Measurements from ENCODE around the gene CNTNAP5.

Gene CNTNAP5

GRCh38 chr2:124482044-124482443 lies 457.0 kb downstream of the CNTNAP5 start:
- no peak for DNase-seq

DNA sequence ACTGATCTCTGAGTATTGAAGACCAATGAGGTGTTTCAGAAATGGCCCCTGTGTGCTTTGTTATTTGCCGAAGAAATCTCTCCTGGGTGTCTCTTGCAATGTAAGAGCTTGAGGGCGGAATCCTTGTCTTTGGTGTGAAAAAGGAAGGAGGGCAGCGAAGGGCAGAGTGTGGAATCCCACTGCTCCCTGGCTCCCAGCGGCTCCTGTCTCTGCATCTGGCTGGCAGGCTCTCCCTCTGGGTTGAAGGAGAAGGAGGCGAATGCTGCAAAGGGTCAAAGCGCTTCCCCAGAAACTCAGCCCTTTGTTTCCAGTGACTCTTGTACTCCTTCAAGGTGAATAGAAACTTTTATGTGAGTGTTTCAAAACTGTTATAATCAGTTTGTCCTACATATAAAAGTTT lies 457.5 kb downstream of the CNTNAP5 start:
- no peak for DNase-seq

DNA sequence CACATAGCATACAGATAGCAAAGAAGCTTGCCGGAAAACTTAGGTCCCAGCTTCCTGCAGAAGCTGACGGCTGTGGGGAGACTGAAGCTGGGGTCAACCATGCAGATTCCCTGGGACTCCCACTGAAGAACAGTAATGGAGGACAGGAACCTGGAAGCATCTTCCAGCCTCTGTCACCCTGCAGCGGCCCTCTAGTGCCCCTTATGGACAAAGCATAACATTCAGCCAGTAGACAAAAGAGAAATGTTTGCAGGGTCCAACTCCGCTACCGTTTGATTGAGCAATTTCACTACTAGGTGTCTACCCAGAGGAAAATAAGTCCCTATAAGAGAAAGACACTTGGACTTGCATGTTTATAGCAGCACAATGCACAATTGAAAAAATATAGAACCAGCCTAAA lies 460.6 kb downstream of the CNTNAP5 start:
- no peak for DNase-seq

DNA sequence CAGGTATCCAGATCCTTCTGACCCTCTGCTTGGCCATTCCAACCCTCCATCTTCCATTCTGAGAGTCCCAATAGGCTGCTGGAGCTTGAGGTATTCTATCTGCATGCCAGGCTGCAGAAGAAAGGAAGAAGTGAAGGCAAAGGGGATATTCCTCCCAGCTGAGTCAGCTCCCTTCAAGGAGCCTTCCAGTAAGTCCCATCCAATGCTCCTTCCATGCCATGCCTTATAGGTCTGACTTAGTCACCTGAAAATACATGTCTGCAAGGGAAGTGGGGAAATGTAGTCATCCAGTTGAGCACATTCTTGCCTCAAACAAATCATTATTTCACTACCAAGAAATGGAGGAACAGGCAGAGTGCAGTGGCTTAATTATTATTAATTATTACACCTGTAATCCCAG lies 464.6 kb downstream of the CNTNAP5 start:
- DNase-seq, result no peak

DNA sequence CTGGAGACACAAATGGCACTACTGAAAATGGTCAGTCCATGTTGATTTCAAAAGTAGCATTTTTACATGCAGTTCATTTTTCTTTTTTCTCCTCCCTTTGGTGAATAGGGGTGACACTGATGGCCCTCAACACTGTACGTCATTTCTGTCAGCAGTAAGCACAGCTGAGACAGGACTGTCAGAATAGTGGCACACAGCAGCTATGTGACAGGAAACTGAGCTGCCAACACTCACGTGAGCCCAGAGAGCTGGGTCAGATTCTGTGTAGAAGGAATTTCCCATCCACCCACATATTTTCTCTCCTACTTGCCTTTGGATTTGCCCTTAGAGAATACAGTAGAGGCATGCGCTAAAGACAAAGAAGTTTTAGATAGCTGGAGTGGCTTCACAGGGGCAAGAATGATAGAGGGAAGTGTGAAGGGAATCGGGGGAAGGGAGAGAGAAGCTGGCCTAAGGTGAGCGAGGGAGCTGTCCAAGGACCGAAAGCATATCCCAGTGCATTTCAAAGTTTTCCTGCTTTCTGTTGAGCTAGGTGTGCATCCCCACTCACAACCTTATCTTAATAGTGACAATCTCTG lies 476.6 kb downstream of the CNTNAP5 start:
- DNase-seq, result no peak

- no peak for DNase-seq
Observed at GRCh38 chr2:124514236-124514635, 489.1 kb downstream of the CNTNAP5 start.

DNA sequence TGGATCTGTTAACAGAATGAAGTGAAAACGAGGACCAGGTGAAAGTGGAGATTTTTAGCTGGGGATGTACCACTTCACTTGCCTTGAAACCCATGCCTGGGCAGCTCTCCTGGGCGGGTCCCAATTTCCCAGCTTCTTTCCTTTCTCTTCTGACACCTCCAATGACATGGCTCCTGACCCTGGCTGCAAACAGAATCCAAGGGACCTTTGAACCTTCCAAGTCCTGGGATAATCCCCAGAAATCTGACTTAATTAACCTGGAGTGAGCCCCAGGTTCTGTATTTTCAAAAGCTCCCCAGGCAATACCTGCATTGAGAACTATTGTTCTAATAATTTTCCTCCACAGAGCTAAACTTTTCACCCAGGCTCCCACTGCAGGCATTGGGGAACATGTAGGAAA lies 495.9 kb downstream of the CNTNAP5 start:
- no peak for DNase-seq

DNA sequence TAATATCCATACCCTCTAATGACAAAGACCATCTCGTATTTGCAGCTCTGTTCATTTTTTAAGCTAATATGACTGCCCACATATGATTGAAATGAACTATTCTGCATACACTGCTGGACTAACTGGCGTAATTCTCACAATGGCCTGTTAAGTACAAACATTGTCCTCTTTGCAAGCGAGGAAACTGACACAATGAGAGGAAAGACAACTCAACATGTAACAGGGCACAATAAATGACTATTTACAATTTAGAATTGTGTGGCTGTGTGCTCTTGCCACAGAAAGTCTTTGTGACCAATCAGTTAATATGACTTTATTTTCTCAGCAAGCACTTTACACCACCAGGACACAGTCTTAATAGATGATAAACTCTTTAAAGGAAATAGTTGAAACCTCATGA lies 498.0 kb downstream of the CNTNAP5 start:
- DNase-seq, result no peak

- no peak for DNase-seq
Observed at GRCh38 chr2:124524155-124524915, 499.2 kb downstream of the CNTNAP5 start.

- DNase-seq, result no peak
Observed at GRCh38 chr2:124526221-124526620, 501.1 kb downstream of the CNTNAP5 start.

DNA sequence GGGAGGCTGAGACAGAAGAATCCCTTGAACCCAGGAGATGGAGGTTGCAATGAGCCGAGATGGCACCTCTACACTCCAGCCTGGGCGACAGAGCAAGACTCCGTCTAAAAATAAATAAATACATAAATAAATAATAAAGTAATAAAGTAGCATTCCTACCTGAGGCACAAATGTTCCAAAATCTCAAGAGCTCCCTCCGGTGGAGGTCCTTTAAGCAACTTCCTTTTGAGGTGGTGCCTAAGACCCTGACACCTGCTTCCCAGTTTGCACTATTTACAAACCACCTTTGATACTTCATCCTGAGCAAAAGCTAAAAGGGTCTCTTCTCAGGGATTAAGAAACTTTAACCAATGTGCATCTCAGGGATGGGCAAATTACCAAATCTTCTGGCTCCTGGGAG lies 505.1 kb downstream of the CNTNAP5 start:
- no peak for DNase-seq

- DNase-seq, result no peak
Observed at GRCh38 chr2:124533226-124533954, 508.3 kb downstream of the CNTNAP5 start.

GRCh38 chr2:124534028-124534427 lies 508.9 kb downstream of the CNTNAP5 start:
- DNase-seq, result no peak

DNA sequence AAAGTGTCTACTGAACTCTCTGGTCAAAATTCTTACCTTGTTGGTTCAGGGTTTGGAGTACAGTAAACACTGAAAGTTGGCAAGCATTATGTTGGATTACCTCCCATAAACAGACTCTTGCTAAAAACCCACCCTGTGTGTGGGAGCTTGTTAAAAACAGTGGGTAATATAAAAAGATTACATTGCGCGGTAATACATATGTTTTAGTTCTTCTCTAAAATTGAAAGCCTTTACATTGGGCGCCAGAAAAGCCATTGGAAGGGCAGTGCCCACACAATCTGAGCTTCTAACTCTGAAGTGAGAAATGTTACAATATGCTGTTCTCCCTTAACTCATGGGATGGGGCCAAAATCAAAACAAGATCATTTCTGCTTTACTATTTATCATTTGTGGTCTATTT lies 510.7 kb downstream of the CNTNAP5 start:
- DNase-seq, result no peak

GRCh38 chr2:124536591-124536990 lies 511.5 kb downstream of the CNTNAP5 start:
- no peak for DNase-seq

DNA sequence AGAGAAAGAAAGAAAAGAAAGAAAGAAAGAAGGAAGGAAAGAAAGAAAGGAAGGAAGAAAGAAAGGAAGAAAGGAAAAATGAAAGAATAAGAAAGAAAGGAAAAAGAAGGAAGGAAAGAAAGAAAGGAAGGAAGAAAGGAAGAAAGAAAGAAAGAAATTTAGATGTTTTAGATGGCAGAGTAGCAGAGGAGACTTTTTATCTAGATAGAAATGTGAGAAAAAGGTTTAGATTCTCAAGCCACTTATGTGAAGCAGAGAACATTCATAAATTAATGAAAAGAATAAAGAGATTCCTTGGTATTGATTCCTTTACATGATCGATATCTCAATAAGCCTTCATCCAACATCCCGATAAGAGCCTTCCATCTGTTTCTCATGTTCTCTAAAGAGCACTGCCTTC lies 513.5 kb downstream of the CNTNAP5 start:
- no peak for DNase-seq

GRCh38 chr2:124540805-124541204 lies 515.7 kb downstream of the CNTNAP5 start:
- DNase-seq, result no peak

GRCh38 chr2:124542932-124543640 lies 518.0 kb downstream of the CNTNAP5 start:
- no peak for DNase-seq

- no peak for DNase-seq
Observed at GRCh38 chr2:124547700-124548099, 522.6 kb downstream of the CNTNAP5 start.

DNA sequence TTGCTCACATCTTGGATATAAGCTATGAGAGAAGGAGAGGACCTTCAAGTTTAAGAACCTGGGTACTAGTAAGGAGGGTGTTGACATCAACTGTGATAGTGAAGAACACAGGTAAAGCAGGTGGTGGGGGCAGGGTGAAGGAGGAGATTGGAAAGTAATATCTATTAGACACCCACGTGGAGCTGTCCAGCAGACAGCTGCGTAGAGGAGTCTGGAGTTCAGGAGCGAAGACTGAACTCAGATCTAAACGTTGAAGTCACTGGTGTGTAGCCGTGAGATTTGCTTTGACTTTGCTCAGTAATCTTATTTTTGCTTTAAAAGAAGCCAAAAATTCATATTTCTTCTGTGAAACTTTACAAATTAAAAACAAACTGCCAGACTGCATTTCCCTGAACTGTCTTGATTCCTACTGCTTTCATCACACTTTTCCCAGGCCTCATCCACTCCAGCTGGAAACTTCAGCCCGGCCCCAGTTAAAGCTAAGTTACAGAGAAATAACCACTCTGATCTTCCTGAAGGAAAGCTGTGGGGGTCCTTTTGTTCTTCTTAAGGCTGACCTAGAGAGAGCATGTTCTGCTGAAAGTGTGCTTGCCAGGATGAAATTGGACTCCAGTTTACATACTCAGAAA lies 533.3 kb downstream of the CNTNAP5 start:
- no peak for DNase-seq

DNA sequence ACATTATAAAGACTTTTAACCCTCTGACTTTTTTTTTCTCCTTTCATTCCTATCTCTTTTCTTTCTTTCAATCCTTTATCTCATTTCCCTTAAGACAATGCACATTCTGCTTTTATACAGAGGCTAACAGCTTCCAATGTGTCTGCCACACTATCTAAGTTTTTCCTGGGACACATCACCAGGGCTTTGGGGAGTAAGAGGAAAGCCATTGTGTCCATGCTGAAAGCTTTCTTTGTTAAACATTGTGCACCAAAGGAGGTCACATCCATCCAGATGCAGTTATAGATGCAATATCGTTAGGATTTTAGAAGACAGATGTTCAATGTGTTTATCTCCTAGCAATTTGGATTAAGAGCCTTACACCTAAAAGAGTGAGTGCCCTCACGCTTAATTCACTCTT lies 534.1 kb downstream of the CNTNAP5 start:
- DNase-seq, result no peak

DNA sequence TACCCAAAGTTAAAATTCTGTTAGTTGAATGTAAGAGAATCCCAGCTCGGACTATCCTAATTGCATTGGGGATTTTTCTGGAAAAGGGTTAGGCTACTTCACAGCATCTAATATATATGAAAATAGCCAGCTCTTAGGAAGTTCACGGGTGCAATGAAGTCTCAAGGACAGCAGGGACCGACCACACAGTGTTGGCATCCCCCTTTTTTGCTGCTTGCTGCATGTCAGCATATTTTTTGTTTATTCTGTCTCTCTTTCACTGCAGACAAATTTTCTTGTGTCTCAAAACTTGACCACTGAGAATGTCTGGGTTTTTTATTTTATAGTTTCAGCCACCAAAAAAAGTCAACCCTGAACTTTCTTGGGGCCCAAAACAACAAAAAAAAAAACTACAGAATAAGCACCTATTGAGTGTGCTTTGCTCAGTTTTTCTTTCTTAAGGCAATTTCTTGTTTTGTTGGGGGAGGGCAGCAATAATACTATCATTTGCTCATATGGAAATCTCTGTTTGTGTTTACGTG lies 535.6 kb downstream of the CNTNAP5 start:
- DNase-seq, result no peak

GRCh38 chr2:124561486-124561885 lies 536.4 kb downstream of the CNTNAP5 start:
- DNase-seq, result no peak
